IPS DF 19.7 (cell line): ENCODE data around the gene NECAB3.

Source experiments
- DNase-seq: peaks from one replicate; pipeline ENCODE4 v3.0.0-alpha.2; 2013; ENCODE audit warnings: low read depth, low spot score

The NECAB3 gene

DNA sequence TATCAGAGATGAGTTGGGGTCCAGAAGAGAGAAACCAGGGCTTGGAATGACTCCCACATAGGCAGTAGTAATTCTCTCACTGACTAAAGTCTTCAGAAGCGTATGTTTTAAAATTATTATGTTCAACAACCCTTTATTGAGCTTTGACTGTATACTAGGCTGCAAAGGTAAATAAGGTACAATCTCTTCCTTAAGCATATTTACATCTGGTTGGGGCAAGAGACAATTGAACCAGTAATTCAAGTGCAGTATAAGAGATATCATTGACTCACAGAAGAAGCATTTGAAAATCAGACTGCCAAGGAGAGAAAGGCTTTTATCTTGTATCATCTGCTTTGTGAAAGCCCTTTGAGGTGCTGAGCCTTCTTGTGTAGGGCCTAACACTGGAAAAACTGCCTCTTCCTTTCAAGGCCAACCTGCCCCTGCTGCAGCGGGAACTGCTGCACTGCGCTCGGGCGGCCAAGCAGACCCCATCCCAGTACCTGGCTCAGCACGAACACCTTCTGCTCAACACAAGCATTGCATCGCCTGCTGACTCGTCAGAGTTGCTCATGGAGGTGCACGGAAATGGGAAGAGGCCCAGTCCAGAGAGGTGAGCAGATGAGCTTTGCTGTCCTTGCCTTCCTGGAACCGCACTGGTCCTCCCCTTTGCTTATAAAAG, 51.4 kb downstream of the NECAB3 start:
- no peak for DNase-seq

- no peak for DNase-seq
Measured at GRCh38 chr20:33621717-33622400, 52.4 kb downstream of the NECAB3 start.

DNA sequence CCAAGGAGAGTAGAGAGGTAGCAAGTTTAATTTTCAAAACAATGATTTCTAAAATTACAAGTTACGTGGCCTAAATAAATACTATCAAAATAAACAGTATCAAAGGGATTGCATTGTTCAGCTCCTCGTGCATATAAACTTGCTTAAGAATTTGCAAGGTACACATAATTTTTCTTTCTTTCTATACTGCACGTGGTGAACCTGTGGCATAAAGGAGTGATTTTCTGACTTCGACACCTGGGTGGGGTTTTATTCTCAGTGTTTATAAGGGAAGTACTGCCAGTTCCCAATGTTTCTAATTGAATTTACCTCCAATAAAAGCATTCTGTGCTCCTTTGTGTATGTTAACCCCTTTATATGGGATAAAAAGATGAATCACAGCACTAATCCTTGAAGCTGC, 62.2 kb downstream of the NECAB3 start:
- no peak for DNase-seq

GRCh38 chr20:33611106-33611505, 63.1 kb downstream of the NECAB3 start:
- no peak for DNase-seq

- no peak for DNase-seq
Measured at GRCh38 chr20:33609504-33609903, 64.7 kb downstream of the NECAB3 start.
